SK-N-SH (cell line): ENCODE data around the gene LTBP1. TPM values are rescaled to one million over a fixed set of nuclear protein-coding genes. Genes with fewer than 3 reads are reported as not detected.
A peak's percentile ranks its signal among the peaks of the same experiment; 100 is the strongest.

ENCODE experiments used
- CTCF ChIA-PET: fragments of 300-600, 350-600 bp; formaldehyde crosslinking; extraction: SDS; loops from one replicate; lab custom pipeline; 2021; lab: Yijun Ruan, JAX
- POLR2A ChIA-PET: fragments of 350-600 bp; sonication (Branson Sonifier 250); formaldehyde crosslinking; extraction: SDS; loops from one replicate; lab custom pipeline; 2020; ENCODE audit warnings: antibody characterized with exemption, inconsistent platforms; lab: Yijun Ruan, JAX
- DNase-seq: peaks from one replicate; pipeline ENCODE4 v3.0.0; 2012
- H2AFZ ChIP-seq: fragments of 200-600 bp; sonication (generic); 2 replicates; pipeline ENCODE4 v1.8.1; 2016; ENCODE audit warnings: antibody characterized with exemption, mild to moderate bottlenecking, low read depth
- H3F3A ChIP-seq: fragments of 200-600 bp; sonication (generic); replicated peaks from 2 replicates; pipeline ENCODE3; 2016; ENCODE audit warnings: antibody characterized with exemption, mild to moderate bottlenecking; ENCODE audit not compliant: insufficient read depth
- H3K27ac ChIP-seq, 2 experiments: fragments of 200-500 bp in 1 of 2; fragments of 200-600 bp in 1 of 2; sonication (Bioruptor generic) in 1 of 2; sonication (generic), shearing (Covaris generic) in 1 of 2; 2 replicates each; pipeline versions ENCODE4 v1.5.1 to v1.6.1; 2014 to 2016; ENCODE audit warnings: low read depth in 2 of 2, inconsistent platforms in 1 of 2, low read length in 1 of 2, mild to moderate bottlenecking in 1 of 2, mixed read lengths in 1 of 2
- H3K27me3 ChIP-seq: fragments of 200-600 bp; sonication (generic), shearing (Covaris generic); 2 replicates; pipeline ENCODE4 v1.6.1; 2016; ENCODE audit warnings: mixed run types; ENCODE audit not compliant: insufficient read depth
- H3K36me3 ChIP-seq, 2 experiments: fragments of 200-500 bp in 1 of 2; fragments of 200-600 bp in 1 of 2; sonication (Bioruptor generic) in 1 of 2; sonication (generic) in 1 of 2; replicated peaks in 1 of 2; 2 replicates each; pipeline versions ENCODE3 to v1.5.1; 2014 to 2016; ENCODE audit warnings: low read length in 1 of 2, mild to moderate bottlenecking in 1 of 2; ENCODE audit not compliant: insufficient read depth in 2 of 2, control insufficient read depth in 1 of 2
- H3K4me1 ChIP-seq, 2 experiments: fragments of 200-500 bp in 1 of 2; fragments of 200-600 bp in 1 of 2; sonication (Bioruptor generic) in 1 of 2; sonication (generic), shearing (Covaris generic) in 1 of 2; 2 replicates each; pipeline versions ENCODE4 v1.5.1 to v1.6.1; 2014 to 2016; ENCODE audit warnings: low read depth in 1 of 2, low read length in 1 of 2, mixed run types in 1 of 2; ENCODE audit not compliant: insufficient read depth in 2 of 2, control insufficient read depth in 1 of 2
- H3K4me2 ChIP-seq: fragments of 200-600 bp; sonication (generic), shearing (Covaris generic); 2 replicates; pipeline ENCODE4 v1.6.1; 2017; ENCODE audit warnings: mixed run types
- H3K4me3 ChIP-seq, 2 experiments: fragments of 200-500 bp in 1 of 2; fragments of 200-600 bp in 1 of 2; sonication (Bioruptor generic) in 1 of 2; sonication (generic), shearing (Covaris generic) in 1 of 2; 2 replicates each; pipeline versions ENCODE4 v1.5.1 to v1.8.1; 2014 to 2016; ENCODE audit warnings: low read depth in 2 of 2, inconsistent platforms in 1 of 2, low read length in 1 of 2, mild to moderate bottlenecking in 1 of 2, mixed read lengths in 1 of 2, moderate library complexity in 1 of 2
- H3K79me2 ChIP-seq: fragments of 200-600 bp; sonication (generic); 2 replicates; pipeline ENCODE4 v1.8.1; 2017; ENCODE audit warnings: mild to moderate bottlenecking; ENCODE audit not compliant: insufficient read depth
- H3K9ac ChIP-seq: fragments of 200-600 bp; sonication (generic); 2 replicates; pipeline ENCODE4 v1.6.1; 2017; ENCODE audit warnings: mixed run types
- H3K9me2 ChIP-seq: fragments of 200-600 bp; sonication (generic); 2 replicates; pipeline ENCODE4 v1.6.1; 2017; ENCODE audit warnings: mixed run types
- H3K9me3 ChIP-seq: fragments of 200-600 bp; sonication (generic); 2 replicates; pipeline ENCODE4 v1.6.1; 2017; ENCODE audit warnings: mixed run types, mild to moderate bottlenecking, moderate library complexity
- H4K20me1 ChIP-seq: fragments of 200-600 bp; sonication (generic); 2 replicates; pipeline ENCODE4 v1.6.1; 2017; ENCODE audit warnings: mild to moderate bottlenecking, mixed run types; ENCODE audit not compliant: insufficient read depth
- EP300 ChIP-seq, 2 experiments: IDR thresholded peaks; 2 replicates each; pipeline versions ENCODE4 v1.4.0 to v1.6.1; 2012; ENCODE audit warnings: borderline replicate concordance in 1 of 2, low read depth in 1 of 2, low read length in 1 of 2
- FOSL2 ChIP-seq: IDR thresholded peaks from 2 replicates; pipeline ENCODE4 v1.4.0; 2012; ENCODE audit warnings: low read depth, mild to moderate bottlenecking, moderate library complexity, borderline replicate concordance
- FOXJ3 ChIP-seq: sonication (generic); formaldehyde crosslinking; IDR thresholded peaks from 2 replicates; pipeline ENCODE4 v1.5.1; 2020; ENCODE audit warnings: mild to moderate bottlenecking, missing genetic modification reagents
- FOXM1 ChIP-seq: IDR thresholded peaks from 2 replicates; pipeline ENCODE4 v1.4.0; 2012; ENCODE audit warnings: low read depth, mild to moderate bottlenecking
- GATA2 ChIP-seq: sonication (generic); formaldehyde crosslinking; IDR thresholded peaks from 2 replicates; pipeline ENCODE4 v1.5.0; 2020; ENCODE audit warnings: mild to moderate bottlenecking, missing genetic modification reagents
- JUND ChIP-seq: IDR thresholded peaks from 2 replicates; pipeline ENCODE4 v1.4.0; 2012
- MEF2A ChIP-seq: IDR thresholded peaks from 2 replicates; pipeline ENCODE4 v1.4.0; 2012; ENCODE audit warnings: low read depth, borderline replicate concordance
- MXI1 ChIP-seq: IDR thresholded peaks from 2 replicates; pipeline ENCODE4 v1.6.1; 2012; ENCODE audit warnings: mild to moderate bottlenecking, low read depth, low read length, improper control_type of control experiment
- NFIC ChIP-seq: IDR thresholded peaks from 2 replicates; pipeline ENCODE4 v1.4.0; 2012; ENCODE audit warnings: borderline replicate concordance
- NRF1 ChIP-seq: IDR thresholded peaks from 2 replicates; pipeline ENCODE4 v1.6.1; 2012; ENCODE audit warnings: low read depth, mild to moderate bottlenecking, low read length
- POLR2AphosphoS5 ChIP-seq: IDR thresholded peaks from 2 replicates; pipeline ENCODE4 v1.6.1; 2012; ENCODE audit warnings: low read depth, low read length
- RCOR1 ChIP-seq: fragments of 150-350 bp; IDR thresholded peaks from 2 replicates; pipeline ENCODE4 v1.6.1; 2017; ENCODE audit warnings: antibody characterized with exemption, low read length
- RFX5 ChIP-seq: IDR thresholded peaks from 2 replicates; pipeline ENCODE4 v1.6.1; 2012; ENCODE audit warnings: mild to moderate bottlenecking, improper control_type of control experiment, low read length
- USF1 ChIP-seq: IDR thresholded peaks from 2 replicates; pipeline ENCODE4 v1.4.0; 2012; ENCODE audit warnings: low read depth, borderline replicate concordance
- WGBS: methylation state at CpG from one replicate; pipeline ENCODE4 v1.1.6; 2017; ENCODE audit warnings: low lambda C conversion rate; 5-methylcytosine and 5-hydroxymethylcytosine counted together
- polyA plus RNA-seq, 3 experiments: library from polyadenylated mRNA; depleted of rRNA; stranded (reverse); fragments of >200 nt; gene quantifications; 2 replicates each; pipeline ENCODE4 v1.2.3, GENCODE V29; 2012
- TF ChIP-seq, protein P1 (sequence below): IDR thresholded peaks from 2 replicates; pipeline ENCODE4 v1.6.1; 2012; ENCODE audit warnings: mild to moderate bottlenecking, low read depth, low read length, moderate library complexity
- TF ChIP-seq, protein P2 (sequence below): IDR thresholded peaks from 2 replicates; pipeline ENCODE4; 2012
- TF ChIP-seq, protein P3 (sequence below): fragments of 150-350 bp; IDR thresholded peaks from 2 replicates; pipeline ENCODE4 v1.6.1; 2016; ENCODE audit warnings: mild to moderate bottlenecking, low read depth, low read length
- TF ChIP-seq, protein P4 (sequence below): fragments of 150-350 bp; IDR thresholded peaks from 2 replicates; pipeline ENCODE4 v1.6.1; 2017; ENCODE audit warnings: antibody characterized with exemption, low read length, low read depth, borderline replicate concordance

The LTBP1 gene
- polyA plus RNA-seq, 1 of the 3 experiments (the other 2 are of a cell fraction): 467 TPM

DNA sequence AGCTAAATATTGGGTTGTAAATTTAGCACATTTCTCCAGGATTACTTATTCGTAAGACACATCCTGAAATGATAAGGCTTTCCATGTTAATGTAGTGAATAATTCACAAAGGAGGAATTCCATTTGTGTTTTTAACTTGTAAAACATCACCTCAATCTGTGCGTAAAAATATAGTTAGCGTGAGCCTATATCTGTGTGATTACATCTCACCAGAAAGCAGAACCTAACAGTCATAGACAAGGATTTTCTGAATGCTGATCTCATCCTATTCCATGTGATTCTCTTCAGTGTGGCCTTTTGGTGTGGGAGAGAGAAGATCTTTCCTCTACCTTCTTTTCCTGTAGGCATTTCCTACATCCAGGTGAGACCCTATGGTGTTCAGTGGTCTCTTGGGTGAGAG lies 266.5 kb downstream of the LTBP1 start:
- Histone ChIP-seq H3K27me3 (no peaks in the 10 kb centered on the region), H3K9me3 (no peaks in the 10 kb centered on the region), H3K9ac (peak overlapping the region; percentile 8), H3K4me3 (no peak overlapping the region), H3K79me2 (peaks cover 68% of the 10 kb centered on the region), H3K4me1 (peaks cover 5 to 74% of the 10 kb centered on the region in 2 experiments), H3K9me2 (no peaks in the 10 kb centered on the region), H3K27ac (peak overlapping the region in 1 of 2 experiments; percentile 96; a peak in 2 of 4 replicates), H3K4me2 (no peak overlapping the region), H3K36me3 (peaks cover 19 to 24% of the 10 kb centered on the region in 2 experiments), H4K20me1 (no peaks in the 10 kb centered on the region)
- CTCF ChIA-PET: no interaction called here
- 88% methylated on average over 3 of the region's 3 CpGs for WGBS
- DNase-seq: no peak
- TF ChIP-seq MEF2A: no peak
- TF ChIP-seq, all 33 proteins: peak for 0
- peaks cover 63% of the 10 kb centered on the region for H3F3A ChIP-seq
- no peak overlapping the region for H2AFZ ChIP-seq
- POLR2A ChIA-PET: no interaction called here

GRCh38 chr2:33213648-33214047 lies 266.9 kb downstream of the LTBP1 start:
- Histone ChIP-seq H3F3A (peaks cover 60% of the 10 kb centered on the region), H3K79me2 (peaks cover 68% of the 10 kb centered on the region), H3K4me2 (no peak overlapping the region), H3K4me1 (peaks cover 5 to 74% of the 10 kb centered on the region in 2 experiments)
- TF ChIP-seq NRF1 (no peak), POLR2AphosphoS5 (no peak), FOXJ3 (CRISPR knock-in tag) (no peak), NFIC (no peak), EP300 (IDR thresholded peaks at IDR 0.05; ENCODE audit: borderline replicate concordance in 1 of 2, low read depth in 1 of 2, low read length in 1 of 2) (no peak), FOXM1 (no peak), USF1 (no peak), MEF2A (no peak), JUND (no peak), FOSL2 (no peak), RCOR1 (no peak), MXI1 (no peak), RFX5 (no peak), GATA2 (CRISPR knock-in tag) (no peak)
- TF ChIP-seq, protein P1, sequence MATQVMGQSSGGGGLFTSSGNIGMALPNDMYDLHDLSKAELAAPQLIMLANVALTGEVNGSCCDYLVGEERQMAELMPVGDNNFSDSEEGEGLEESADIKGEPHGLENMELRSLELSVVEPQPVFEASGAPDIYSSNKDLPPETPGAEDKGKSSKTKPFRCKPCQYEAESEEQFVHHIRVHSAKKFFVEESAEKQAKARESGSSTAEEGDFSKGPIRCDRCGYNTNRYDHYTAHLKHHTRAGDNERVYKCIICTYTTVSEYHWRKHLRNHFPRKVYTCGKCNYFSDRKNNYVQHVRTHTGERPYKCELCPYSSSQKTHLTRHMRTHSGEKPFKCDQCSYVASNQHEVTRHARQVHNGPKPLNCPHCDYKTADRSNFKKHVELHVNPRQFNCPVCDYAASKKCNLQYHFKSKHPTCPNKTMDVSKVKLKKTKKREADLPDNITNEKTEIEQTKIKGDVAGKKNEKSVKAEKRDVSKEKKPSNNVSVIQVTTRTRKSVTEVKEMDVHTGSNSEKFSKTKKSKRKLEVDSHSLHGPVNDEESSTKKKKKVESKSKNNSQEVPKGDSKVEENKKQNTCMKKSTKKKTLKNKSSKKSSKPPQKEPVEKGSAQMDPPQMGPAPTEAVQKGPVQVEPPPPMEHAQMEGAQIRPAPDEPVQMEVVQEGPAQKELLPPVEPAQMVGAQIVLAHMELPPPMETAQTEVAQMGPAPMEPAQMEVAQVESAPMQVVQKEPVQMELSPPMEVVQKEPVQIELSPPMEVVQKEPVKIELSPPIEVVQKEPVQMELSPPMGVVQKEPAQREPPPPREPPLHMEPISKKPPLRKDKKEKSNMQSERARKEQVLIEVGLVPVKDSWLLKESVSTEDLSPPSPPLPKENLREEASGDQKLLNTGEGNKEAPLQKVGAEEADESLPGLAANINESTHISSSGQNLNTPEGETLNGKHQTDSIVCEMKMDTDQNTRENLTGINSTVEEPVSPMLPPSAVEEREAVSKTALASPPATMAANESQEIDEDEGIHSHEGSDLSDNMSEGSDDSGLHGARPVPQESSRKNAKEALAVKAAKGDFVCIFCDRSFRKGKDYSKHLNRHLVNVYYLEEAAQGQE: no peak
- TF ChIP-seq, protein P2, sequence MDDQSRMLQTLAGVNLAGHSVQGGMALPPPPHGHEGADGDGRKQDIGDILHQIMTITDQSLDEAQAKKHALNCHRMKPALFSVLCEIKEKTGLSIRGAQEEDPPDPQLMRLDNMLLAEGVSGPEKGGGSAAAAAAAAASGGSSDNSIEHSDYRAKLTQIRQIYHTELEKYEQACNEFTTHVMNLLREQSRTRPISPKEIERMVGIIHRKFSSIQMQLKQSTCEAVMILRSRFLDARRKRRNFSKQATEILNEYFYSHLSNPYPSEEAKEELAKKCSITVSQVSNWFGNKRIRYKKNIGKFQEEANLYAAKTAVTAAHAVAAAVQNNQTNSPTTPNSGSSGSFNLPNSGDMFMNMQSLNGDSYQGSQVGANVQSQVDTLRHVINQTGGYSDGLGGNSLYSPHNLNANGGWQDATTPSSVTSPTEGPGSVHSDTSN: no peak
- TF ChIP-seq, protein P3, sequence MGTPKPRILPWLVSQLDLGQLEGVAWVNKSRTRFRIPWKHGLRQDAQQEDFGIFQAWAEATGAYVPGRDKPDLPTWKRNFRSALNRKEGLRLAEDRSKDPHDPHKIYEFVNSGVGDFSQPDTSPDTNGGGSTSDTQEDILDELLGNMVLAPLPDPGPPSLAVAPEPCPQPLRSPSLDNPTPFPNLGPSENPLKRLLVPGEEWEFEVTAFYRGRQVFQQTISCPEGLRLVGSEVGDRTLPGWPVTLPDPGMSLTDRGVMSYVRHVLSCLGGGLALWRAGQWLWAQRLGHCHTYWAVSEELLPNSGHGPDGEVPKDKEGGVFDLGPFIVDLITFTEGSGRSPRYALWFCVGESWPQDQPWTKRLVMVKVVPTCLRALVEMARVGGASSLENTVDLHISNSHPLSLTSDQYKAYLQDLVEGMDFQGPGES: no peak
- TF ChIP-seq, protein P4, sequence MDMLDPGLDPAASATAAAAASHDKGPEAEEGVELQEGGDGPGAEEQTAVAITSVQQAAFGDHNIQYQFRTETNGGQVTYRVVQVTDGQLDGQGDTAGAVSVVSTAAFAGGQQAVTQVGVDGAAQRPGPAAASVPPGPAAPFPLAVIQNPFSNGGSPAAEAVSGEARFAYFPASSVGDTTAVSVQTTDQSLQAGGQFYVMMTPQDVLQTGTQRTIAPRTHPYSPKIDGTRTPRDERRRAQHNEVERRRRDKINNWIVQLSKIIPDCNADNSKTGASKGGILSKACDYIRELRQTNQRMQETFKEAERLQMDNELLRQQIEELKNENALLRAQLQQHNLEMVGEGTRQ: no peak
- TF ChIP-seq, all 33 proteins: peak for 0
- H3K27ac ChIP-seq: peak overlapping the region in 1 of 2 experiments; percentile 96; a peak in 2 of 4 replicates
- H3K27me3 ChIP-seq: no peaks in the 10 kb centered on the region
- no peaks in the 10 kb centered on the region for H3K9me2 ChIP-seq
- peak overlapping the region; percentile 8 for H3K9ac ChIP-seq
- peaks cover 22 to 24% of the 10 kb centered on the region in 2 experiments for H3K36me3 ChIP-seq
- no peak for DNase-seq
- ChIA-PET POLR2A (no interaction called here), CTCF (interaction anchor here (2.1 kb wide), 1 partner anchor 20 kb away, joined by 5 read pairs; no protein-coding TSS in a partner anchor)
- H3K9me3 ChIP-seq: no peaks in the 10 kb centered on the region
- no peak overlapping the region for H2AFZ ChIP-seq
- H4K20me1 ChIP-seq: no peaks in the 10 kb centered on the region
- no peak overlapping the region for H3K4me3 ChIP-seq
- 77% methylated on average over 2 of the region's 2 CpGs for WGBS
